ENCODE data around the gene AMN.

AMN gene

GRCh38 chr14:102913341-102914211 is 8.9 kb upstream of the AMN start:
- Histone ChIP-seq H3K36me3 (ENCODE audit: insufficient read depth) (no peaks in the 10 kb centered on the region), H4K20me1 (ENCODE audit: insufficient read depth) (no peaks in the 10 kb centered on the region), H3K79me2 (ENCODE audit: insufficient read depth, low read depth) (no peaks in the 10 kb centered on the region), H3K27ac (no peak overlapping the region), H3K4me2 (no peak overlapping the region), H3K9ac (no peak overlapping the region), H3K4me1 (ENCODE audit: low read depth, poor library complexity, severe bottlenecking) (peaks cover 12% of the 10 kb centered on the region), H3K27me3 (ENCODE audit: insufficient read depth, low read depth) (no peaks in the 10 kb centered on the region), H3K4me3 (IDR thresholded peaks at IDR 0.05; ENCODE audit: insufficient read depth, low read depth, low read length) (no peak overlapping the region), H2AFZ (ENCODE audit: low read depth) (no peak overlapping the region)
- TF ChIP-seq CTCF (conservative IDR thresholded peaks at IDR 0.05; ENCODE audit: low read depth, low read length) = no peak

GRCh38 chr14:102914474-102915291 is 7.8 kb upstream of the AMN start:
- no peak overlapping the region for H2AFZ ChIP-seq (ENCODE audit: low read depth)
- no peak overlapping the region for H3K4me2 ChIP-seq
- no peak overlapping the region for H3K4me3 ChIP-seq (IDR thresholded peaks at IDR 0.05; ENCODE audit: insufficient read depth, low read depth, low read length)
- H3K79me2 ChIP-seq (ENCODE audit: insufficient read depth, low read depth) = no peaks in the 10 kb centered on the region
- no peaks in the 10 kb centered on the region for H3K36me3 ChIP-seq (ENCODE audit: insufficient read depth)
- H3K27ac ChIP-seq = no peak overlapping the region
- no peaks in the 10 kb centered on the region for H3K27me3 ChIP-seq (ENCODE audit: insufficient read depth, low read depth)
- H3K4me1 ChIP-seq (ENCODE audit: low read depth, poor library complexity, severe bottlenecking) = peaks cover 12% of the 10 kb centered on the region
- H4K20me1 ChIP-seq (ENCODE audit: insufficient read depth) = no peaks in the 10 kb centered on the region
- H3K9ac ChIP-seq = no peak overlapping the region
- no peak for TF ChIP-seq CTCF (conservative IDR thresholded peaks at IDR 0.05; ENCODE audit: low read depth, low read length)

- H3K4me3 ChIP-seq (IDR thresholded peaks at IDR 0.05; ENCODE audit: insufficient read depth, low read depth, low read length) = no peak overlapping the region
- H3K27me3 ChIP-seq (ENCODE audit: insufficient read depth, low read depth) = no peaks in the 10 kb centered on the region
- H2AFZ ChIP-seq (ENCODE audit: low read depth) = no peak overlapping the region
- no peaks in the 10 kb centered on the region for H3K36me3 ChIP-seq (ENCODE audit: insufficient read depth)
- H3K4me2 ChIP-seq = no peak overlapping the region
- no peaks in the 10 kb centered on the region for H4K20me1 ChIP-seq (ENCODE audit: insufficient read depth)
- no peak for TF ChIP-seq CTCF (conservative IDR thresholded peaks at IDR 0.05; ENCODE audit: low read depth, low read length)
- peaks cover 12% of the 10 kb centered on the region for H3K4me1 ChIP-seq (ENCODE audit: low read depth, poor library complexity, severe bottlenecking)
- H3K79me2 ChIP-seq (ENCODE audit: insufficient read depth, low read depth) = no peaks in the 10 kb centered on the region
- H3K9ac ChIP-seq = no peak overlapping the region
- no peak overlapping the region for H3K27ac ChIP-seq
These were observed 7.0 kb upstream of the AMN start for GRCh38 chr14:102915292-102916110.

- Histone ChIP-seq H3K9ac (no peak overlapping the region), H3K27ac (no peak overlapping the region), H3K4me3 (IDR thresholded peaks at IDR 0.05; ENCODE audit: insufficient read depth, low read depth, low read length) (no peak overlapping the region), H2AFZ (ENCODE audit: low read depth) (no peak overlapping the region), H3K4me2 (no peak overlapping the region), H3K27me3 (ENCODE audit: insufficient read depth, low read depth) (no peaks in the 10 kb centered on the region), H3K4me1 (ENCODE audit: low read depth, poor library complexity, severe bottlenecking) (peaks cover 12% of the 10 kb centered on the region), H4K20me1 (ENCODE audit: insufficient read depth) (no peaks in the 10 kb centered on the region), H3K36me3 (ENCODE audit: insufficient read depth) (no peaks in the 10 kb centered on the region), H3K79me2 (ENCODE audit: insufficient read depth, low read depth) (no peaks in the 10 kb centered on the region)
- TF ChIP-seq CTCF (conservative IDR thresholded peaks at IDR 0.05; ENCODE audit: low read depth, low read length) = no peak
These were observed 6.0 kb upstream of the AMN start for GRCh38 chr14:102916347-102917055.

Data from KMS-11 (cell line).